Keratinocyte (primary cell): Measurements from ENCODE around the gene ARID5A. TPM values are rescaled to one million over a fixed set of nuclear protein-coding genes. Genes with fewer than 3 reads are reported as not detected.

Experiments used
- DNase-seq: peaks from one replicate; pipeline ENCODE4 v3.0.0-alpha.2; 2011; ENCODE audit warnings: low read depth, missing footprints, low spot score
- FAIRE-seq: peaks from 2 replicates; lab custom pipeline; 2011; peaks lifted over from hg19 to GRCh38; lab: Jason Lieb, UNC
- H2AFZ ChIP-seq: 2 replicates; pipeline ENCODE4 v1.6.0; 2012; ENCODE audit warnings: low read length, control low read depth, inconsistent platforms; ENCODE audit not compliant: control insufficient read depth
- H3K27ac ChIP-seq: 2 replicates; pipeline ENCODE4 v1.5.1; 2011; ENCODE audit warnings: low read length; ENCODE audit not compliant: control insufficient read depth, insufficient read depth
- H3K27me3 ChIP-seq: 3 replicates; pipeline ENCODE4 v1.6.0; 2011; ENCODE audit warnings: low read length; ENCODE audit not compliant: control insufficient read depth, insufficient read depth; ENCODE audit errors: extremely low read depth
- H3K36me3 ChIP-seq, 2 experiments: 2 replicates in 1 of 2; 3 replicates in 1 of 2; pipeline ENCODE4 v1.5.1; 2011; ENCODE audit warnings: low read length in 2 of 2, mild to moderate bottlenecking in 1 of 2; ENCODE audit not compliant: control insufficient read depth in 2 of 2, insufficient read depth in 2 of 2; ENCODE audit errors: extremely low read depth in 1 of 2
- H3K4me1 ChIP-seq: 3 replicates; pipeline ENCODE4 v1.5.1; 2011; ENCODE audit warnings: low read length; ENCODE audit not compliant: control insufficient read depth, insufficient read depth; ENCODE audit errors: extremely low read depth
- H3K4me2 ChIP-seq: 3 replicates; pipeline ENCODE4 v1.6.0; 2011; ENCODE audit warnings: low read depth, low read length; ENCODE audit not compliant: control insufficient read depth, insufficient read depth; ENCODE audit errors: extremely low read depth
- H3K4me3 ChIP-seq, 3 experiments: fragments of 200-600 bp in 1 of 3; sonication (generic) in 1 of 3; 2 replicates in 2 of 3; 3 replicates in 1 of 3; pipeline ENCODE4 v1.5.1; 2011 to 2016; ENCODE audit warnings: low read length in 3 of 3, mild to moderate bottlenecking in 3 of 3, control low read depth in 2 of 3, inconsistent platforms in 1 of 3, low read depth in 1 of 3, mixed read lengths in 1 of 3, mixed run types in 1 of 3, moderate library complexity in 1 of 3; ENCODE audit not compliant: control insufficient read depth in 2 of 3, insufficient read depth in 2 of 3; ENCODE audit errors: extremely low read depth in 1 of 3
- H3K79me2 ChIP-seq: 2 replicates; pipeline ENCODE4 v1.6.0; 2012; ENCODE audit warnings: low read length; ENCODE audit not compliant: control insufficient read depth, insufficient read depth
- H3K9ac ChIP-seq: 3 replicates; pipeline ENCODE4 v1.6.0; 2011; ENCODE audit warnings: low read length; ENCODE audit not compliant: control insufficient read depth, insufficient read depth; ENCODE audit errors: extremely low read depth
- H3K9me1 ChIP-seq: 3 replicates; pipeline ENCODE4 v1.6.0; 2011; ENCODE audit warnings: low read length; ENCODE audit not compliant: control insufficient read depth, insufficient read depth; ENCODE audit errors: extremely low read depth
- H3K9me3 ChIP-seq: 2 replicates; pipeline ENCODE4 v1.5.1; 2012; ENCODE audit warnings: low read depth, low read length; ENCODE audit not compliant: control insufficient read depth
- H4K20me1 ChIP-seq: 3 replicates; pipeline ENCODE4 v1.6.0; 2011; ENCODE audit warnings: low read length; ENCODE audit not compliant: control insufficient read depth, insufficient read depth; ENCODE audit errors: extremely low read depth
- CTCF ChIP-seq, 3 experiments: IDR thresholded peaks in 1 of 3; conservative IDR thresholded peaks in 1 of 3; optimal IDR thresholded peaks in 1 of 3; 2 replicates in 2 of 3; 3 replicates in 1 of 3; pipeline versions ENCODE3 to v1.5.1; 2011; ENCODE audit warnings: low read length in 3 of 3, mild to moderate bottlenecking in 3 of 3, moderate library complexity in 2 of 3, control low read depth in 1 of 3, inconsistent platforms in 1 of 3; ENCODE audit not compliant: insufficient read depth in 2 of 3; ENCODE audit errors: extremely low read depth in 1 of 3
- EZH2 ChIP-seq: IDR thresholded peaks from one replicate; pipeline ENCODE4 v1.6.1; 2012; ENCODE audit warnings: inconsistent platforms, mild to moderate bottlenecking, low read length, moderate library complexity
- dilution Hi-C: fragments of 300-500 bp; cut with MboI; formaldehyde crosslinking; loops from one replicate; pipeline ENCODE4 v1.7.0; 2020; ENCODE audit warnings: low sequenced_read_pairs; ENCODE audit not compliant: extremely low pct_ligation_motif_present
- polyA plus RNA-seq, 5 experiments: library from polyadenylated mRNA; depleted of rRNA in 3 of 5; stranded (reverse) in 3 of 5; stranded (forward) in 1 of 5; unstranded in 1 of 5; fragments of >200 nt; gene quantifications; 1 replicate in 1 of 5; 2 replicates in 3 of 5; 3 replicates in 1 of 5; pipeline versions ENCODE4 v1.2.1 to v1.2.3, GENCODE V29; 2011 to 2012; ENCODE audit warnings: missing spikeins in 2 of 5, low read depth in 1 of 5, low replicate concordance in 1 of 5

Gene ARID5A
- polyA plus RNA-seq, 1 donor (not counting 4 experiments of a cell fraction or from before 2014, with no cell fraction given), result 1.6 TPM

GRCh38 chr2:96521219-96521618, 15.3 kb upstream of the ARID5A start:
- H4K20me1 ChIP-seq, result no peaks in the 10 kb centered on the region
- no peak overlapping the region for H3K9ac ChIP-seq
- H3K36me3 ChIP-seq, result no peaks in the 10 kb centered on the region
- no peak overlapping the region for H3K27ac ChIP-seq
- no peak overlapping the region for H3K4me3 ChIP-seq
- DNase-seq, result no peak
- no peak for FAIRE-seq
- no peaks in the 10 kb centered on the region for H3K9me1 ChIP-seq
- TF ChIP-seq CTCF (optimal IDR thresholded peaks at IDR 0.05 in 1 of 3, IDR thresholded peaks at IDR 0.05 in 1 of 3, conservative IDR thresholded peaks at IDR 0.05 in 1 of 3; ENCODE audit: extremely low read depth in 1 of 3, insufficient read depth in 2 of 3, low read length in 3 of 3) (no peak), EZH2 (no peak)
- dilution Hi-C loops, result no loop called here
- H3K27me3 ChIP-seq, result peaks cover 15% of the 10 kb centered on the region
- no peaks in the 10 kb centered on the region for H3K79me2 ChIP-seq
- no peak overlapping the region for H2AFZ ChIP-seq
- no peaks in the 10 kb centered on the region for H3K4me1 ChIP-seq
- H3K9me3 ChIP-seq, result no peaks in the 10 kb centered on the region
- no peak overlapping the region for H3K4me2 ChIP-seq

- Histone ChIP-seq H2AFZ (no peak overlapping the region), H3K9me3 (no peaks in the 10 kb centered on the region), H3K9me1 (no peaks in the 10 kb centered on the region), H3K4me3 (no peak overlapping the region), H3K79me2 (no peaks in the 10 kb centered on the region), H3K9ac (no peak overlapping the region), H3K4me2 (no peak overlapping the region), H3K27me3 (peaks cover 17% of the 10 kb centered on the region), H3K27ac (no peak overlapping the region), H4K20me1 (no peaks in the 10 kb centered on the region), H3K36me3 (no peaks in the 10 kb centered on the region), H3K4me1 (no peaks in the 10 kb centered on the region)
- no peak for TF ChIP-seq EZH2
- DNase-seq (no peak), FAIRE-seq (no peak)
- dilution Hi-C loops, result no loop called here
Observed at GRCh38 chr2:96522304-96523203, 14.0 kb upstream of the ARID5A start.
